ENCODE data around the gene MBP. TPM values are rescaled to one million over a fixed set of nuclear protein-coding genes. Genes with fewer than 3 reads are reported as not detected.

MBP gene
- total and polyA plus RNA-seq, 2 of the 13 experiments (the other 11 are each of a cell fraction or from before 2014, with no cell fraction given) = 5.0 to 8.5 TPM

GRCh38 chr18:77103991-77104531 lies 28.5 kb downstream of the MBP start:
- H3K27ac ChIP-seq (ENCODE audit: extremely low read length, insufficient read depth, low read length) = no peak overlapping the region
- CTCF ChIA-PET (ENCODE audit: low intra/inter-chr PET ratio, low total read pairs) = no interaction called here
- 84% methylated on average over 11 of the region's 11 CpGs for WGBS (ENCODE audit: low lambda C conversion rate)
- no peaks in the 10 kb centered on the region; a peak in 2 of 5 replicates for H3K36me3 ChIP-seq (replicated peaks in 1 of 2; ENCODE audit: control insufficient read depth in 1 of 2, insufficient read depth in 2 of 2, low read length in 2 of 2)
- no peaks in the 10 kb centered on the region for H3K79me2 ChIP-seq (ENCODE audit: insufficient read depth, low read length)
- H3K27me3 ChIP-seq (ENCODE audit: control insufficient read depth in 1 of 2, insufficient read depth in 2 of 2, low read length in 2 of 2) = no peaks in the 10 kb centered on the region
- H2AFZ ChIP-seq (ENCODE audit: low read length) = no peak overlapping the region
- H3K9ac ChIP-seq (ENCODE audit: insufficient read depth, low read depth, low read length) = no peak overlapping the region
- H3K4me3 ChIP-seq (replicated peaks in 1 of 3; ENCODE audit: insufficient read depth in 1 of 3, low read depth in 2 of 3, low read length in 3 of 3) = no peak overlapping the region
- no peak overlapping the region for H3K4me2 ChIP-seq (ENCODE audit: low read depth, low read length)
- intact Hi-C loops (cut with micrococcal nuclease; ENCODE audit: unreplicated experiment) (no loop called here), in situ Hi-C loops (cut with HindIII; ENCODE audit: extremely low pct_ligation_motif_present, low pct_unique_long_range_greater_than_20kb) (no loop called here)
- peaks cover 9% of the 10 kb centered on the region for H3K4me1 ChIP-seq (ENCODE audit: insufficient read depth, low read length)
- no peak for ATAC-seq
- no peak for DNase-seq (ENCODE audit: low spot score)
- FAIRE-seq = peak; percentile 8
- no TSS peak for BruUV-seq (replicated peaks)
- H4K20me1 ChIP-seq (ENCODE audit: insufficient read depth, low read length) = no peaks in the 10 kb centered on the region
- H3K9me3 ChIP-seq (ENCODE audit: low read length) = no peaks in the 10 kb centered on the region
- POLR2A ChIA-PET = interaction anchor here (0.8 kb wide), 1 partner anchor 10 kb away, joined by 4 read pairs; no protein-coding TSS in a partner anchor
- TF ChIP-seq NR2F6 (IDR thresholded peaks at IDR 0.05) = no peak
- no peak for TF ChIP-seq NR2F6 (CRISPR knock-in tag; IDR thresholded peaks at IDR 0.05)
- 0 out of 2 replicates have a peak, but pooled peaks have one; percentile 21 for TF ChIP-seq RXRB (CRISPR knock-in tag; IDR thresholded peaks at IDR 0.05; ENCODE audit: borderline replicate concordance)
- TF ChIP-seq EZH2 (conservative IDR thresholded peaks at IDR 0.05; ENCODE audit: low read depth, low read length) = no peak
- TF ChIP-seq ZBTB33 (CRISPR knock-in tag; IDR thresholded peaks at IDR 0.05) = peak; percentile 96
- TF ChIP-seq, protein P1, sequence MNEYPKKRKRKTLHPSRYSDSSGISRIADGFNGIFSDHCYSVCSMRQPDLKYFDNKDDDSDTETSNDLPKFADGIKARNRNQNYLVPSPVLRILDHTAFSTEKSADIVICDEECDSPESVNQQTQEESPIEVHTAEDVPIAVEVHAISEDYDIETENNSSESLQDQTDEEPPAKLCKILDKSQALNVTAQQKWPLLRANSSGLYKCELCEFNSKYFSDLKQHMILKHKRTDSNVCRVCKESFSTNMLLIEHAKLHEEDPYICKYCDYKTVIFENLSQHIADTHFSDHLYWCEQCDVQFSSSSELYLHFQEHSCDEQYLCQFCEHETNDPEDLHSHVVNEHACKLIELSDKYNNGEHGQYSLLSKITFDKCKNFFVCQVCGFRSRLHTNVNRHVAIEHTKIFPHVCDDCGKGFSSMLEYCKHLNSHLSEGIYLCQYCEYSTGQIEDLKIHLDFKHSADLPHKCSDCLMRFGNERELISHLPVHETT (CRISPR knock-in tag; conservative IDR thresholded peaks at IDR 0.05) = no peak
- TF ChIP-seq, protein P2, sequence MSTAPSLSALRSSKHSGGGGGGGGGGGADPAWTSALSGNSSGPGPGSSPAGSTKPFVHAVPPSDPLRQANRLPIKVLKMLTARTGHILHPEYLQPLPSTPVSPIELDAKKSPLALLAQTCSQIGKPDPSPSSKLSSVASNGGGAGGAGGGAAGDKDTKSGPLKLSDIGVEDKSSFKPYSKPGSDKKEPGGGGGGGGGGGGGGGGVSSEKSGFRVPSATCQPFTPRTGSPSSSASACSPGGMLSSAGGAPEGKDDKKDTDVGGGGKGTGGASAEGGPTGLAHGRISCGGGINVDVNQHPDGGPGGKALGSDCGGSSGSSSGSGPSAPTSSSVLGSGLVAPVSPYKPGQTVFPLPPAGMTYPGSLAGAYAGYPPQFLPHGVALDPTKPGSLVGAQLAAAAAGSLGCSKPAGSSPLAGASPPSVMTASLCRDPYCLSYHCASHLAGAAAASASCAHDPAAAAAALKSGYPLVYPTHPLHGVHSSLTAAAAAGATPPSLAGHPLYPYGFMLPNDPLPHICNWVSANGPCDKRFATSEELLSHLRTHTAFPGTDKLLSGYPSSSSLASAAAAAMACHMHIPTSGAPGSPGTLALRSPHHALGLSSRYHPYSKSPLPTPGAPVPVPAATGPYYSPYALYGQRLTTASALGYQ (CRISPR knock-in tag; IDR thresholded peaks at IDR 0.05) = no peak
- no peak for TF ChIP-seq ASH2L (IDR thresholded peaks at IDR 0.05; ENCODE audit: insufficient read length, low read depth, low read length)
- TF ChIP-seq ZNF317 (CRISPR knock-in tag; IDR thresholded peaks at IDR 0.05) = peak; percentile 26; the same call in 1 of the 2 replicates
- TF ChIP-seq, protein P3, sequence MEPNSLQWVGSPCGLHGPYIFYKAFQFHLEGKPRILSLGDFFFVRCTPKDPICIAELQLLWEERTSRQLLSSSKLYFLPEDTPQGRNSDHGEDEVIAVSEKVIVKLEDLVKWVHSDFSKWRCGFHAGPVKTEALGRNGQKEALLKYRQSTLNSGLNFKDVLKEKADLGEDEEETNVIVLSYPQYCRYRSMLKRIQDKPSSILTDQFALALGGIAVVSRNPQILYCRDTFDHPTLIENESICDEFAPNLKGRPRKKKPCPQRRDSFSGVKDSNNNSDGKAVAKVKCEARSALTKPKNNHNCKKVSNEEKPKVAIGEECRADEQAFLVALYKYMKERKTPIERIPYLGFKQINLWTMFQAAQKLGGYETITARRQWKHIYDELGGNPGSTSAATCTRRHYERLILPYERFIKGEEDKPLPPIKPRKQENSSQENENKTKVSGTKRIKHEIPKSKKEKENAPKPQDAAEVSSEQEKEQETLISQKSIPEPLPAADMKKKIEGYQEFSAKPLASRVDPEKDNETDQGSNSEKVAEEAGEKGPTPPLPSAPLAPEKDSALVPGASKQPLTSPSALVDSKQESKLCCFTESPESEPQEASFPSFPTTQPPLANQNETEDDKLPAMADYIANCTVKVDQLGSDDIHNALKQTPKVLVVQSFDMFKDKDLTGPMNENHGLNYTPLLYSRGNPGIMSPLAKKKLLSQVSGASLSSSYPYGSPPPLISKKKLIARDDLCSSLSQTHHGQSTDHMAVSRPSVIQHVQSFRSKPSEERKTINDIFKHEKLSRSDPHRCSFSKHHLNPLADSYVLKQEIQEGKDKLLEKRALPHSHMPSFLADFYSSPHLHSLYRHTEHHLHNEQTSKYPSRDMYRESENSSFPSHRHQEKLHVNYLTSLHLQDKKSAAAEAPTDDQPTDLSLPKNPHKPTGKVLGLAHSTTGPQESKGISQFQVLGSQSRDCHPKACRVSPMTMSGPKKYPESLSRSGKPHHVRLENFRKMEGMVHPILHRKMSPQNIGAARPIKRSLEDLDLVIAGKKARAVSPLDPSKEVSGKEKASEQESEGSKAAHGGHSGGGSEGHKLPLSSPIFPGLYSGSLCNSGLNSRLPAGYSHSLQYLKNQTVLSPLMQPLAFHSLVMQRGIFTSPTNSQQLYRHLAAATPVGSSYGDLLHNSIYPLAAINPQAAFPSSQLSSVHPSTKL (CRISPR knock-in tag; IDR thresholded peaks at IDR 0.05) = peak; percentile 41
- TF ChIP-seq POGZ (CRISPR knock-in tag; IDR thresholded peaks at IDR 0.05) = peak; percentile 37; the same call in 1 of the 2 replicates
- TF ChIP-seq NAIF1 (CRISPR knock-in tag; IDR thresholded peaks at IDR 0.05; ENCODE audit: borderline replicate concordance) = no peak
- TF ChIP-seq, protein P4, sequence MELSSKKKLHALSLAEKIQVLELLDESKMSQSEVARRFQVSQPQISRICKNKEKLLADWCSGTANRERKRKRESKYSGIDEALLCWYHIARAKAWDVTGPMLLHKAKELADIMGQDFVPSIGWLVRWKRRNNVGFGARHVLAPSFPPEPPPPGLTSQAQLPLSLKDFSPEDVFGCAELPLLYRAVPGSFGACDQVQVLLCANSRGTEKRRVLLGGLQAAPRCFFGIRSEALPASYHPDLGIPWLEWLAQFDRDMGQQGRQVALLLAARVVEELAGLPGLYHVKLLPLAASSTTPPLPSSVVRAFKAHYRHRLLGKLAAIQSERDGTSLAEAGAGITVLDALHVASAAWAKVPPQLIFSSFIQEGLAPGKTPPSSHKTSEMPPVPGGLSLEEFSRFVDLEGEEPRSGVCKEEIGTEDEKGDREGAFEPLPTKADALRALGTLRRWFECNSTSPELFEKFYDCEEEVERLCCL (CRISPR knock-in tag; IDR thresholded peaks at IDR 0.05; ENCODE audit: borderline replicate concordance) = no peak

All from HepG2 (cell line).